NOMO-1 treated with dmso at 0.1 percent for 144 hours (cell line): Measurements from ENCODE around the gene KDR.

Experiments used
- DNase-seq: peaks from one replicate; lab custom pipeline; 2025; ENCODE audit not compliant: unreplicated experiment; lab: John Stamatoyannopoulos, UW

KDR gene

GRCh38 chr4:55125087-55125721, at the start of gene KDR:
Gene KDR, minus strand, starts transcription at chr4:55125595. Its CDS starts 302 bp downstream, at chr4:55125293.
- no peak for DNase-seq

- DNase-seq = no peak
Observed at GRCh38 chr4:55173580-55173979, 48.2 kb upstream of the KDR start.

GRCh38 chr4:55172694-55173287, 47.4 kb upstream of the KDR start:
- DNase-seq = no peak

GRCh38 chr4:55170462-55170861, 45.1 kb upstream of the KDR start:
- no peak for DNase-seq

- DNase-seq = no peak
Observed at GRCh38 chr4:55169352-55169961, 44.1 kb upstream of the KDR start.

GRCh38 chr4:55162396-55162795, 37.0 kb upstream of the KDR start:
- no peak for DNase-seq

GRCh38 chr4:55161739-55162138, 36.3 kb upstream of the KDR start:
- DNase-seq = no peak

GRCh38 chr4:55159851-55160250, 34.5 kb upstream of the KDR start:
- DNase-seq = no peak

GRCh38 chr4:55158957-55159356, 33.6 kb upstream of the KDR start:
- DNase-seq = no peak

GRCh38 chr4:55157559-55158277, 32.3 kb upstream of the KDR start:
- no peak for DNase-seq

GRCh38 chr4:55154933-55155332, 29.5 kb upstream of the KDR start:
- DNase-seq = no peak

GRCh38 chr4:55154290-55154880, 29.0 kb upstream of the KDR start:
- DNase-seq = no peak

GRCh38 chr4:55143858-55144257, 18.5 kb upstream of the KDR start:
- no peak for DNase-seq

GRCh38 chr4:55138367-55138766, 13.0 kb upstream of the KDR start:
- DNase-seq = no peak

- no peak for DNase-seq
Observed at GRCh38 chr4:55136634-55137033, 11.2 kb upstream of the KDR start.

GRCh38 chr4:55133951-55134350, 8.6 kb upstream of the KDR start:
- no peak for DNase-seq

GRCh38 chr4:55132775-55133174, 7.4 kb upstream of the KDR start:
- DNase-seq = no peak

- no peak for DNase-seq
Observed at GRCh38 chr4:55127521-55127920, 2.1 kb upstream of the KDR start.

- DNase-seq = no peak
Observed at GRCh38 chr4:55127053-55127452, 1.7 kb upstream of the KDR start.

- DNase-seq = no peak
Observed at GRCh38 chr4:55125763-55126541, 557 bp upstream of the KDR start.
